ENCODE data around the gene UNC5C.

The UNC5C gene

DNA sequence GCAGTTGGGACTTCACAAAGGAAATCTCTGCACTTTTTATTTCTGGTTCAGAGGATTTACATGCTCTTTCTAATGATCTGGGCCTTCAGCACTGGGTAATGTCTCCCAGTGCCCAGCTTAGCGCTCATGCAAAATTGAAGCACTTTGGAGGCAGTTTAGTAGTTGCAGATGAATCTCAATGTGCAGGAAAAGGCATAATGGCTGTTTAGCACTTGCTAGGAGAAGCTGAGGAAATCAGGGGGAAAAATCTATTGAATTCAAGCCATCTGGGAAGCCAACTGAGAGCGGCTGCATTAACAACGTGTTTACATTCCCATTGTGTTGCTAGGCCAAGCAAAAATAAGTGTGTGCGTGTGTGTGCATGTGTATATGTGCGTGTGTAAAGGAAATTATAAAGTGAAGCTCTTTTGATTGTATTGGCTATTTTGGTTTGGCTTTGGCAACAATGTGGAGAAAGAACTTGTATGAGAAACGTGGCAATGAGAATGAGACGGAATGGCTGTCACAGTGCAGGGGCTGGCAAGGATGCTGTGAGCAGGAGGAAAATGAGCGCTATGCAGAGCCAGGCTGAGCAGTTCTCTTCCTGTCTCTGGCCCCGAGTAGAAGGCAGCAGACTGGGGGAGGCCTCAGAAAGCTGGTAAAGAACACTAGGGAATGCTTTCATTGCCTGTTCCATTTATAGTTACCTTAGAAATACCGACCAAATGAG is 231.5 kb downstream of the UNC5C start:
- no peak for DNase-seq

DNA sequence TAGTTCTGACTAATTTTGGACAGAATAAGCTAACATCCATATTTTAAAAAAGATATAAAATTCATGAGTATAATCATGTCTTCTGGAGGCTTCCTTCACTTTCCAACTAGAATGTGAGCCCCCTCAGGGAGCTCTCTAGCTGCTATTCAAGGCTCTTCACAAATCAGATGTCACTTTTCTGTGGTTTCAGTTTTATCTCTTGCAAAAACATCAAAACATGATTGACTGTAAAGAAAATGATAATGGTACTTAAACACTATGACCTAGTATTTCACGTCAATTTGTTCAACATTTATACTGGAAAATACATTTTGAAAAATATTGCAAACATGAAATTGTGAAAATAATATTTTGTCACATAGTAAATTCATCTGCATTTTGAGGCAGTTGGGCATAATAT is 234.2 kb downstream of the UNC5C start:
- DNase-seq, result no peak

GRCh38 chr4:95304898-95305297 is 243.9 kb downstream of the UNC5C start:
- DNase-seq, result no peak

- no peak for DNase-seq
These were observed 248.5 kb downstream of the UNC5C start for GRCh38 chr4:95300304-95300703.

GRCh38 chr4:95296052-95296451 is 252.7 kb downstream of the UNC5C start:
- no peak for DNase-seq

DNA sequence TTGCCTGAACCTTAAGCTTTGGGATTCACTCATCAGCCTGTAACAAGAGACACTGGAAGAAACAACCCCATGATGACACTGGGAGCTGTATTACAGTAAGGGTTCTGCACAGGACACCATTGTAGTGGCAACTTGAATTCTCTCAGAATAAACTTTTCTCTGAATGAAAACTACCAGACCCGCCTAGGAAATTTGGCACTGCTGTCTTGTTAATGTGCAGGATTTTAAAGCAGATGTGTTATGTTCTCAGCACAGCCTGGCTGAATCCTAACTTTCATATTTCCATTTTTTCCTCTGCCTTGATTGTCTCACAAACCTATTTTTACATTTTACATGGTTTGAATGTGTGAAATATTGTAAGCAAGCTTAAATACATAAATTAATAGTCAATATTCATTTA is 253.6 kb downstream of the UNC5C start:
- no peak for DNase-seq

GRCh38 chr4:95294321-95294720 is 254.5 kb downstream of the UNC5C start:
- no peak for DNase-seq

- no peak for DNase-seq
These were observed 255.8 kb downstream of the UNC5C start for GRCh38 chr4:95293014-95293413.

DNA sequence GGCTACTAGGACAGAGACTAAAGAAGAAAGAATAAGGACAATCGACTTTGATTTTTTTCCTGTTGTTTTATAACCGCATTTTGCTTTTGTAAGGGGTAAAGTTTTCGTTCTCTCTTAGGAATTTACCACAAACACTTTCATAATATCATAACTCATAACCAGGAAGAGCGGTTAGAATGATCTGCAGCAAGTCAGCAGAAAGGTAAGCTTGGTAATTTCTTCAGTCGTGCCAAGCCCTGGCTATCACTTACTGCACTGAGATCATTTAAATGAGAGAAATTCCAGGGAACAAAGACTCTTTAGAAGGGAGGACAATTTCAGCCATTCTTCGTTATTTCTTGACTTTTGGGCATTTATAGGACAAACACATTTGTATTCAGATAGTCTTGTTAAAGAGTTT is 258.1 kb downstream of the UNC5C start:
- DNase-seq, result no peak

DNA sequence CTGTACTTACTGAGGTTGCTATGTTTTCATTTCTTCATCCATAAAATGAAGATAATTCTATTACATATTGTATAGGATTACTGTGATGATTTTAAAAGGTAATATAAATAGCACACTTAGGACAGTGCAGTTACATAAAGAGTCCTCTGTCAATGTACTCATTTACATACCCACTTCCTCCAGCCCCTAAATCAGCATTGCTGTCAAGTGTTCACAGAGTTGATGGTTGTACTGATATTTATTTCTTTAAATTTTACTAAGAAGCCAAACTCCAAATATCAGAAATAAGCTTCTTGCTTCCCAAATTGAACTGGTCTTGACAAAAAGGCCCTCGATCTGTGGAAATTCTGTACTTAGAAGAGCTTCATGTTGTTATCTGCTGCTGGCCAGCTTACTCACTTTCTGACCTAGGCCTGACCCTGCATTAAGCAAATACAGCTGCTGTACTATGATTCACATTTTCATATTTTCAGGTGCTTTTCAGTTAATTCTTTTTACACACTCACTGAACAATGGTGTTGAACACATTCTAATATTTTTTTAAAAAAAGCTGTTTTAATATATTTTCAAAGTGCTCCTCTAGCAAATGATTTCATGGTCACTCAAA is 259.6 kb downstream of the UNC5C start:
- DNase-seq, result peak; percentile 68

DNA sequence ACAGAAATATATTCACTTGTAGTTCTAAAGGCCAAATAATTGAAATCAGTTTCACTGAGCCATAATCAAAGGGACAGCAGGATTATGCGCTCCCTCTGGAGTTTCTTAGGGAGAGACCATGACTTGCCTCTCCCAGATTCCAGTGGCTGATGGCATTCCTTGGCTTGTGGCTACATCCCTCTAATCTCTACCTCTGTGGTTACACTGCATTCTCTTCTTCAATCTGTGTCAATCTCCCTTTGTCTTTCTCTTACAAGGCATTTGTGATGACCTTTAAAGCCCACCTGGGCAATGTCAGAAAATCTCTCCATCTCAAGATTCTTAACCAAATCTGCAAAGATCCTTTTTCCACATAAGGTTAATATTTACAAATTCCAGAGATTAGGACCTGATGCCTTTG is 260.2 kb downstream of the UNC5C start:
- DNase-seq, result no peak

GRCh38 chr4:95285797-95286196 is 263.0 kb downstream of the UNC5C start:
- DNase-seq, result no peak

DNA sequence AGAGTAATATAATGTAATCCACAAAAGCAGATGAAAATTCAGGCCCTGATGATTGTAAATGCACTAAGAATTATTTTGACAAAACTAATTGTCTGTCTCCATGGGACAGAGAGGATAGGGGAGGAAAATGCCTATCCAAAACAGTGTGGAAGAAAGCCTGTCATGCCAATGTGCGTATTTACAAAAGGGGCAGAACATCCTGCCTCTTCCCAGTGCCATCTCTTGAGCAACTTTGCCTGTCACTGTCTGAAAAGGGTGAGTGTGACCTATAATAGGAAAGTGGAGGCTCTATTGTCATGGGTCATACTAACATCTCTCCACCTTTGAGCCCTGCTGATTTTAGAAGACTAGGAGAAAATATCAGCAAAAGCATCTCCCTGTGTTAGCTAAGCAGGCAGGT is 264.1 kb downstream of the UNC5C start:
- no peak for DNase-seq

- DNase-seq, result no peak
These were observed 265.5 kb downstream of the UNC5C start for GRCh38 chr4:95283320-95283719.

GRCh38 chr4:95272797-95273196 is 276.0 kb downstream of the UNC5C start:
- no peak for DNase-seq

GRCh38 chr4:95272036-95272435 is 276.7 kb downstream of the UNC5C start:
- DNase-seq, result no peak

DNA sequence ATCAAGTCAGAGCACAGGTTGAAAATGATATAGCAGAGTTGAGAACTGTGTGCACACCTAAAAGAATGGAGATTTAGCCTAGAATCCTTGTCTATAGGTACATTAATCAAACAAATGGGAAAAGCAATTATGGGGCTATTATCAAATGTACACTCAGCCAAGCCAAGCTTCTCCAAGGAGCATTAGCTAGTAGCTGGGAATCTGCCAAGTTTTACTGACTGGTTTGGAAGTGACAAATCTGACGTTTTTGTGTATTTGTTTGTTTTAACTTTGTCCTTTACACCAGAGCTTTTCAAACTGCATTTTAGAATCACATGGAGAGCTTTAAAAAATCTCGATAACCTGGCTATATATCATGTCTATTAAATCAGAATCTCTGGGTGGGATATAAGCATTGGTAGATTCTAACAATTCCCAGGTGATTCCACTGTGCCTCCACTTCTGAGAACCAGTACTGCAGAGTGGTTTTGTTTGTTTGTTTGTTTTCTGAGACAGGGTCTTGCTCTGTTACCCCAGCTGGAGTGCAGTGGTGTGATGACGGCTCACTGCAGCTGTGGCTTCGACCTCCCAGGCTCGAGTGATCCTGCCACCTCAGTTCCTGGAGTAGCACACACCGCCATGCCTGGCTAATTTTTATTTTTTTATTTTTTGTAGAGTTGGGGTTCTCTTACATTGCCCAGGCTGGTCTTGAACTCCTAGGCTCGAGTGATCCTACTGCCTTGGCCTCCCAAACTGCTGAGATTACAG is 279.8 kb downstream of the UNC5C start:
- DNase-seq, result no peak

- no peak for DNase-seq
These were observed 281.7 kb downstream of the UNC5C start for GRCh38 chr4:95267081-95267480.

- DNase-seq, result no peak
These were observed 282.7 kb downstream of the UNC5C start for GRCh38 chr4:95265814-95266740.

GRCh38 chr4:95264843-95265242 is 283.9 kb downstream of the UNC5C start:
- DNase-seq, result no peak

- DNase-seq, result no peak
These were observed 284.8 kb downstream of the UNC5C start for GRCh38 chr4:95263960-95264359.

DNA sequence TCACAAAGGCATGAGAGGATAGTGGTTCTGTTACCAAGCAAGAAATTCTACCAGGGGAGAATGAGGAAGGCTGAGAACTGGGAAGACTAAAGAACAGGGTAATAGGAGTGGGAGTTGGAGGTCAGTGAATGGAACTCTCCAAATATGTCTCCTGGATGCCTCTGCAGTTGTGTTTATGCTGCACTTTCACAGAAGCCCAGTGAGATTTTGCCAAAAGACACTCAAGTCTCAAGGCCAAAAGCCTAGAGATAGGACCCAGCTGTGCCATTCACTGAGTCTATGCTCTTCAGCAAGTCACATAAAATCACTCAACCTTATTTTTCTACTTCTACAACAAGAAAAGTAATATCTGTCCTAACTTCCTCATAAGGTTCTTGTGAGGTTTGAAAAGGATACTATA is 285.4 kb downstream of the UNC5C start:
- DNase-seq, result no peak

Data from OCI-M1 (cell line).